Occipital lobe (tissue), 2 donors: Measurements from ENCODE around the gene GNAQ. TPM values are rescaled to one million over a fixed set of nuclear protein-coding genes. Genes with fewer than 3 reads are reported as not detected.
A peak's percentile ranks its signal among the peaks of the same experiment; 100 is the strongest.
"Not testable (repeated sequence)": the region's sequence is repeated elsewhere in the genome, so short reads cannot be mapped to it uniquely, and the experiment has no call there.

ENCODE experiments used
- DNase-seq: peaks from one replicate; lab custom pipeline; 2025; lab: John Stamatoyannopoulos, UW
- total RNA-seq: library from RNA; depleted of rRNA; stranded (reverse); fragments of >200 nt; gene quantifications from one replicate; pipeline ENCODE4 v1.2.3, GENCODE V29; 2014

Gene GNAQ
- 169 TPM for total RNA-seq

GRCh38 chr9:78031444-78031892, at the start of gene GNAQ:
GNAQ (minus strand) TSS chr9:78031811; CDS start chr9:78031235, 576 bp downstream.
- DNase-seq = no peak

- DNase-seq = no peak
Measured at GRCh38 chr9:78074385-78075291, 43.0 kb upstream of the GNAQ start.

GRCh38 chr9:78073722-78074121, 42.1 kb upstream of the GNAQ start:
- no peak for DNase-seq

- no peak for DNase-seq
Measured at GRCh38 chr9:78072586-78073199, 41.1 kb upstream of the GNAQ start.

- DNase-seq = no peak
Measured at GRCh38 chr9:78070521-78070920, 38.9 kb upstream of the GNAQ start.

GRCh38 chr9:78064075-78064474, 32.5 kb upstream of the GNAQ start:
- no peak for DNase-seq

- no peak for DNase-seq
Measured at GRCh38 chr9:78062710-78063109, 31.1 kb upstream of the GNAQ start.

GRCh38 chr9:78054218-78054617, 22.6 kb upstream of the GNAQ start:
- not testable (repeated sequence) for DNase-seq

- no peak for DNase-seq
Measured at GRCh38 chr9:78053627-78054026, 22.0 kb upstream of the GNAQ start.

GRCh38 chr9:78050421-78050820, 18.8 kb upstream of the GNAQ start:
- no peak for DNase-seq

- no peak for DNase-seq
Measured at GRCh38 chr9:78049484-78049883, 17.9 kb upstream of the GNAQ start.

- DNase-seq = no peak
Measured at GRCh38 chr9:78047106-78047505, 15.5 kb upstream of the GNAQ start.

GRCh38 chr9:78046112-78046511, 14.5 kb upstream of the GNAQ start:
- DNase-seq = no peak

GRCh38 chr9:78044886-78045285, 13.3 kb upstream of the GNAQ start:
- DNase-seq = no peak

- DNase-seq = no peak
Measured at GRCh38 chr9:78044189-78044588, 12.6 kb upstream of the GNAQ start.

GRCh38 chr9:78041971-78042370, 10.4 kb upstream of the GNAQ start:
- no peak for DNase-seq

- no peak for DNase-seq
Measured at GRCh38 chr9:78040726-78041125, 9.1 kb upstream of the GNAQ start.

- no peak for DNase-seq
Measured at GRCh38 chr9:78038620-78039300, 7.1 kb upstream of the GNAQ start.

GRCh38 chr9:78035383-78035993, 3.9 kb upstream of the GNAQ start:
- peak; percentile 41 for DNase-seq

- no peak for DNase-seq
Measured at GRCh38 chr9:78033870-78034269, 2.3 kb upstream of the GNAQ start.

- no peak for DNase-seq
Measured at GRCh38 chr9:78032730-78033457, 1.3 kb upstream of the GNAQ start.
